OCI-M1 (cell line): Measurements from ENCODE around the gene DNAJB8.
A peak's percentile ranks its signal among the peaks of the same experiment; 100 is the strongest.

Experiments
- DNase-seq: peaks from one replicate; lab custom pipeline; 2025; lab: John Stamatoyannopoulos, UW

DNAJB8 gene

DNA sequence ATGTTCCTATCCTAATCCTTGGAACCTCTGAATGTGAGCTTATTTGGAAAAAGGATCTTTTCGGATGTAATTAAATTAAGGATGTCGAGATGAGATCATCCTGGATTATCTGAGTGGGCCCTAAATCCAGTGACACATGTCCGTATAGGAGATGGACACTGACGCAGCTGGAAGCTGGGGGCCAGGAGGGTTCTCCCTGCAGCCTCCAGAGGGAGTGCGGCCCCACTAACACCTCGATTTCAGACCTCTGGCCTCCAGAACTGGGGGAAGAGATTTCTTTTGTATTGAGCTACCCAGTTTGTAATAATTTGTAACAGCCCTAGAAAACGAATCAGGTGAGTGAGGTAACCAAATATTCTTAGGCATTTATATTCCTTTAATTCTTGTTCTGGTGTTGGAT, 2.5 kb downstream of the DNAJB8 start:
- no peak for DNase-seq

DNA sequence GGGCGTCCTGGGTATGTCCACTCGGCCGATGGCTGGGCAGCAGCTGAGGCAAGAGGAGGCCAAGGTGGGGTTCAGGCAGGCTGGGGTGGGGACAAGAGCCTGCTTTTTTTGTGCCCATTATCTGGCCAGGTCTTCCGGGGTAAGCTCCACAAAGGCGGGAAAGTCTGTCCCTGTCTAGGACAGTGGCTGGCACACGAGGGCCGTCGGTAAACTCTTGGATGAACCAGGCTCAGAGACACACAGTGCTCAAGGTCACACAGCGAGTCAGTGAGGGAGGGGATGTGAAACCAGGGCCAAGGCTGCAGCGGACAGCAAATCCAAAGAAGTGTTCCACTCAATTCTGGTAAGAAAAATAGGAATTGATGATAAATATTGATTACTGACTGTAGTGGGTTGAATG, 2.9 kb downstream of the DNAJB8 start:
- DNase-seq, result no peak

DNA sequence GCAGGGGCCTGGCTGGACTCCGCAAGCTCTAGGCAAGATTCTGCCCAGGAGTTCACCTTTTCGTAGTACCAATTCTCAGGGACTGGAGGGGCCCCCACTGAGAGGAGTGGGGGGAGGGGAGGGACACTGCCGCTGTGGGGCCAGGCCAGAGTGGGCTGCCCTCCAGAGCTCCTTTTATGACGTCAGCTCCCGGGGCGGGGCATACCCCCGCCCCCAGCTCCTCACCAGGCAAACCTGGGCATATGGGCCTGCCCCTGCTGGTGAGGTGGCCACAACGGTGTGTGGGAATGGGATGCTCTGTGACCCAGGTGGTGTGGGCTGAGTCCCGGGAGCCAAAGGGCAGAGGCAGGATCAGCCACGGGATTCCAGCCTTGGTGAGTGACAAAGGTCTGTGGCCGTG, 3.3 kb downstream of the DNAJB8 start:
- DNase-seq, result no peak

DNA sequence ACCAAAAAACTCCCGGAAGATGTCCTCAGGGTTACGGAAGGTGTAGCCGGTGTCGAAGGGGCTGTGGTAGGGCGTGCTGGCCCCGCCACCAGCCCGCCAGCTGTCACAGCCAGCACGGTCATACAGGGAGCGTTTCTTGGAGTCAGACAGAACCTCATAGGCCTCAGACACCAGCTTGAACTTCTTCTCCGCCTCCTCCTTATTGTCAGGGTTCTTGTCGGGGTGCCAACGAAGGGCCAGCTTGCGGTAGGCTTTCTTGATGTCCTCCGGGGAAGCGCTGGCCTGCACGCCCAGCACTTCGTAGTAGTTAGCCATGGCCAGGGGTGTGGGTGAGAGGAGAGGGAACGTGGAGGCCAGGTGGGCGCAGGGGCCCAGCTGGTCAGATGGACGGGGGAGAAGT, 3.8 kb downstream of the DNAJB8 start:
- DNase-seq, result no peak

DNA sequence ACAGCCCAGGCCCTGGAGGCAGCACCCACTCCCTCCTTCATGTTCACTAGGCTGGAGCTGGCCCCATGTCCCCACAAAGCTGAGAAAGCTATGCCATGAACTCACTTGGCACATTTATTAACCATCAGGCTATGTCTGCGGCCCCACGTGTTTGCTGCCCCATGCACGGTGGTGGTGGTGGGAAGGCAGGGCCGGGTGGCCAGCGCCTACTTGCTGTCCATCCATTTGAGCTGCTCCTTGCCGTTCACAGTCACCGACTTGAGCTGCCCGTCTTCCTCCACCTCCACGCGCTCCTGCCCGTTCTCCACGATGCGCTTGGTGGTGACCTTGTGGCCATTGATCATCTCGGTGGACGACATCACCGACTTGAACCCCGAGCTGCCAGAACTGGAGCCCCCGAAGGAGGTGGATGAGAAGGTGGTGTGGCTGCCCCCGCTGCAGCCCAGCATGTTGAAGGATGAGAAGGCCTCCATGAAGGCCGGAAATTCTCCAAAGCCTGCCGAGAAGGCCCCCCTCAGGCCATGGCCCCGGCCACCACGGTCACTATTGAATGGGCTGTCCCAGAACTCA, 4.3 kb downstream of the DNAJB8 start:
- DNase-seq, result no peak

DNA sequence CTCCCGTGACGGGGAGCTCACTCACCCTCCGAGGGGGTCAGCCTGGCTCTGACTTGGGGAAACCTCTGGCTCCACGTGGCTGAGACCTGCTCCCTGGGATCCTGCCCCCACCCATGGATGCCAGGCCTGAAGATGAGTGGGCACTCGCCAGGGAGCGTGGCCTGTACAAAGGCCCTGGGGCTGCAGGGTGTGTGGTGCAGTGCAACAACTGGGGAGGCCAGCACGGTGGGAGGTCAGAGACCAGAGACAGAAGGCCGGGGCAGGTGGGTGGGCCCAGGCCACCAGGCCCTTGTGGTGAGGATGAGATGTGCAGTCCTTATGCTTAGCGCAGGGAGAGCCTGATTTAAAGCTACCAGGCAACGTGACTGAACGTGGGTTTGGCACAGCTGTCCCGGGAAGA, 5.0 kb downstream of the DNAJB8 start:
- no peak for DNase-seq

DNA sequence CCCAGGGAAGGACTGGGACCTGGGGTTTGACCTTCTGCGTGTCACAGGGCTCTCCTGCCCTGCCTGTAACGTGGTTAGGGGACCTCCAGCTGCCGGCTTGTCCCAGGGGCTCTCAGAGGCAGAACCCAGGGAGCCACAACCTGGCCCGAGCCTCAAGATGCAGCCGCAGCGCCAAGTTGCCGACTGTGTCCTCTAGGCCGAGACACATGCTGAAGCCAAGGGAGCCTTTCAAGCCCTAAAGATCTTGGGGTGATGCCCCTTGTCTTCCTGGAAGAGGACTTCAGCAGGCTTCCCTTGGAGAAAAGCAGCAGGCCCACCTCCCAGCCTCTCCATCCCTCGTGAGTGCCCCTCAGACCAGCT, 7.2 kb downstream of the DNAJB8 start:
- no peak for DNase-seq

DNA sequence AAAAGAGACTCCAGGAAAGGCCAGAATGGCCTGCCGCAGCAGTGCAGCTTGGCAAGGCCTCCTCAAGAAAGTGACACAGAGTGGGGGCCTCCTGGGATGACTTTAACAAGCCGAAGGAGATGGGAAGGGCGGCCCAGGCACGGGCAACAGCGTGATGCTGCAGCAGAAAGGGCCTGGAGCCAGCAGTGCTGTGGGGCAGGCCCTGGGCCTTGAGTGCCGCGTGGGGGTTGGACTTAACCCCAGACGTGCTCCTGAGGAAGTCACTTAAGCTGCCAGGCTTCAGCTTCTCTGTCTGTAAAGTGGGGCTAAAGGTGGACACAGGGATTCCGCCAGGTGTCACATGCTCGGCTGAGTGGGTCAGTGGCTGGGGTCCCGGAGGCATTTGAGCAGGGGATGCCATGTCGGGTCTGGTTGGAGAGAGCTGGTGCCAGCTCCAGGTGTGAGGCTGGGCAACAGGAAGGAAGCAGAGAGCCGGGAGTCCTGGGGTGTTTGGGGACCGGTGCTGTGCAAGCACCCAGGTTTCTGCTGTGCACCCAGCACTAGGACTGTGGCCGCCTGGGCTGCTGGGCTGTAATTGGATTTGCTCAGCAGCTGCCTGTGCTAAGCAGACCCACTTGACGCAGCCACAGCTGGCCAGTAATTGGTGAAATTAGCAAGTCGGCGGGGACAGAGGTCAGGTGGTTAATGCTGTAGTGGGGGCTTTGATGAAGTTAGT, 7.8 kb downstream of the DNAJB8 start:
- DNase-seq, result no peak

DNA sequence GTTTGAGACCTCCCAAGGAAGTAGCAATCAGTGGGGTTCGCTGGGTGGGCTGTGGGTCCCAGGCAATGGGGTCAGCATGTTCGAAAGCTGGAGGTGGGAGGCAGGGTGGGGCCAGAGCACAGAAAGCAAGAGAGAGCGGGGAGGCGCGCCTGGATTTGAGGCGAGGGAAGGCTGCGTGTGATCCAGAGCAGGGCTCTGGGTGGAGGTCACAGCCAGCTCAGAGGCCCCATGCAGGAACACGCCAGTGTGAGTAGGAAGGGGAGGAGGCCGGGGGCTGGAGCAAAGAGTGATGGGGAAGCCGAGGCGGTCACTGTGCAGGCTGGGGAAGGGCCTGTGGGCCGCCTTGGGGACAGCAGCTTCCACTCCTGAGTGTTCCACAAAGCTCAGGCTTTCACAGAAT, 8.8 kb downstream of the DNAJB8 start:
- DNase-seq, result no peak

DNA sequence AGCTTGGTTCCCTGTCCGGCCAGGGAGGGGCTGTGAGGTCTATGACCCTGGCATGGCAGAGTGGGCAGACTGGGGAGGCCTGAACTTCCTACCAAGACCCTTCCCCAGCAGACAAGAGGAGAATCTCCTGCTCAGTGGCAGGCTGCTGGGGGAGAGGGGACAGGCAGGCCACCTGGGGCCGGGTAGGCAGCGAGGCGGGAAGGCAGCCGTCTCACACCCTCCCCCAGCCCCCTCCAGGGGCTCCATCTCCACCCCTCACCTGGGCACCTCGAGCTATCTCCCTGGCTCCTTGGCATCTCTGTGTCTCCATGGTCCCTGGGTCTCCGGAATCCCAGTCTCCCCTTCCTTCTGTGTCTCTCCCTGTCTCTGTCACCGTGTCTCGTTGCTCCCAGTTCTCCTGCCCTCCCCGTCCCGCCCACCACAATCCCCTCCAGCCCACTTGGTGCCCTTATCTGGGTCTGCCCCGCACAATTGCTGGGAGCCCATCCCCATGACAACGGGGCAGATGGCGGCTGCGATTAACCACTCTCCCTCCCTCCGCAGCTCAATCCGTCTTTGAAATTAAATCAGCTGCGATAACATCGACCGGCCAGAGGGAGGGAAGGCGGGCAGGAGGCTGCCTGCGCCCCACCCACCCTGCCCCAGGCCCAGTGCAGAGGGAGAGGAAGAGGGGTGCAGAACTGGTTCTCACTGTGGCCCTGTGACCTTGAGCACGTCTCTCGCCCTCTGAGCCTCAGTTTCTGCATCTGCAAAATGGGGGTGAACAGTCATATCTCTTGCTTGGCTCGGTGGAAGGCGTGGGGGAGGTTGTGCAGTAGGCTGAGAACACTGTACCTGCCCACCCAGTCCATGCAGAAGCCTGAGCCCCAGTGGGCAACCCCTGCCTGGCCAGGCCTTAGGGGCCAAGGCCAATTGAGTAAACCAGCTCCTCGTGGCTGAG, 9.6 kb downstream of the DNAJB8 start:
- DNase-seq, result peak; percentile 75

DNA sequence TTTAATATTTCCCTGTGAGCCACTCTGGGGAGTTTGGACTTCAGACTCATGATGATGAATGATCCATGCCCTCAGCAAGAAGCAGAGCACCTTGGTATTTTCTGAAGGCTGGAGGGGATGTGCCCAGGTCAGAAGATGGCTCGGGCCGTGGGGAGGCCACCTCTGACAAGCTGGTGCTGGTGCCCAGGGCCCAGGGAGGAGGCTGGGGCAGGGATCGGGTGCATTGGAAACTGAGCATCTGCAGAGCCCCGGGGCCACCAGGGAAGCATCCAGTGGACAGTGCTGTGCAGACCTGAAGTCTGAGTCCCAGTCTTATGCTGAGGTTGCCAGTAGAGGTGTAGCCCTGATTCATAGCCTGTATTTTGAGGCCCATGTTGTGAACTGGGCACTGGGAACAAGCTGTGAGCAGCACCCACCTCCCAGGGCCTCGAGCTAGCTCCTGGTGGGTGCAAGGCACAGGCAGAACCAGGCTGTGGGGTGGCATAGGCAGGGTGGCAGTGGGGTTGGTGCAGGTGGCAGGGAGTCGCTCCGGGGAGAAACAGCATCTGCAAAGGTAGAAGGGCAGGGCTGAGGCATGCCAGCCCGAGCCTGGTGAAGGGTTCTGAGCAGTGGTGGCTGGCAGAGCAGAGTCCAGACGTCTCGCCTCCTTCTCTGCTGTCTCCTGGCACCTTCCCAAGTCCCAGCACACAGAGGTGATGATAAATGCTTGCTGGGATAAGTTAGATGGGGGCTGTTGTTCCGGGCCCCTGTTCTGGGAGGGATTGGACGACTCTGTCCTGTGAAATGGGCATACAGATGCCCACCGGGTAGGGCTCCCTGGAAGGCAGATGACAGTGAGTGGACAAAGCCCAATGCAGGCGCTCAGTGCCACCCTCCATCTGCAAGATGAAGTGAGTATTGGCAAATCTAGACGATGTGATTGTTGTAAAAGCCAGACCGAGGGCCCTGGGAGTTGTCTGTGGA, 10.6 kb downstream of the DNAJB8 start:
- DNase-seq, result peak; percentile 30

DNA sequence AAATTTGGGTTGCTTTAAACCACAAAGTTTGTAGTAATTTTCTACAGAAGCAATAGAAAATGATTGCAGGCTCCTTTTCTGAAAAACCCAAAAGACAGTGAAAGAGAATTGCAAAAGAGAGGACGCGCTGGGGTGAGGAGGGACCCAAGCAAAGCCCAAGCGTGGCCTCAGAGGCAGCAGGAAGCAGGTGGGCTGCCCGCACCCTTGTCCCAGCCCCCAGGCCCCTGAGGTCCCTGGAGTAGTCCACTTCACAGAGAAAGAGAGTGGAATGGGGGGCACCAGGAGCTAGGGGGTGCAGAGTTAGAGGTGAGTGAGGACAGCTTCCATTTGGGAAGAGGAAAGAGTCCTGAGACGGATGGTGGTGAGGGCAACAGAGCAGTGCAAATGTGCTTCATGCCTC, 11.6 kb downstream of the DNAJB8 start:
- no peak for DNase-seq

DNA sequence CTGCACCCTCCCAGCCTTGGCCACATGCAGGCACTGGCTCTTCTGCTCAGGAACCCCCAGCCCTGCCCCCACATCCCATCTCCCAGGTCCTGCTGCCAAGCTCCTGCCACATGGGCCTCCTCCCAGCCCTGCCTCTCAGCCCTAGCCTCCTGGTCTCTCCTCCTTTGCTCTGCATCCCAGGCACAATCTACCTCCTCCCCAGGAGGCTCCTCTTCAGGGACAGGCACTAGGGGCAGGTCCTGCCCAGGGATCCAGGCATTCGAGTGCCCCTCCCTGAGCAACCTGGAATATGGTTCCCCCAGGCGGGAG, 12.4 kb downstream of the DNAJB8 start:
- DNase-seq, result no peak

DNA sequence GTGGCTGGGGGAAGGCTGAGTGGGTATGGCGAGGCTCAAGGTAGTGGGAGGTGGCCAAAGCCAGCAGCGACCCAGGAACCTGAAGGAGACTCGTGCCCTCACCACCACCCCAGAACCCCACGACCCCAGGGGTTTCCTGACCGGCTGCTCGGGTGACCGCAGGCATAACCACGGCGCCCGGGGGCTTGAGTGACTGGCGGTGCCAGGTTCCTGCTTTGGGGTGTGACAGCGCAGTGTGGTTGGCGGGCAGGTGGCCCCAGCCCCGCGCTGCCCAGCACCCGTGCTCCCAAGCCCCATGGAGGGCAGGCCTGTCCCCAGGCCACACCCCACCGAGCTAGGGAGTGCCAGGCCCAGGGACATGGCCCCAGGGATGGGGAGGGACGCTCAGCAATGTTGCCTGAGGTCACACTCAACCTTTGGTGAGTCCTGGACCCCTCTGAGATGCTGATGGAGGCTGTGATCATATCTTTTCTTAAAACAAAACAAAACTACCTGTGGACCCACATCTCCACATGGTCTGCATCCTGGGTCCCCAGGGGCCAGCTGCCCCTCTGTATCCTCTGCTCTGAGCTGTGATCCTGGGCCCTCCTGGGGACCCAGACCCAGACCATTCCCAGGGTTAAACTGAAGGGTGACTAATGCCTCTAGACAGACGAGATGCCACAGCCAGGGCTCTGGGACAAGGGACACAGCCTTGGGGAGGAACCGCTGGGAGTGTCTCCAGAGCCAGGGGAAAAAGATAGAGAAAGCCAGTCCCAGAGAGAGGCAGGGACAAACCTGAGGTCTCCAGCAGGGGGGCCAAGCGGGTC, 13.0 kb downstream of the DNAJB8 start:
- DNase-seq, result no peak

DNA sequence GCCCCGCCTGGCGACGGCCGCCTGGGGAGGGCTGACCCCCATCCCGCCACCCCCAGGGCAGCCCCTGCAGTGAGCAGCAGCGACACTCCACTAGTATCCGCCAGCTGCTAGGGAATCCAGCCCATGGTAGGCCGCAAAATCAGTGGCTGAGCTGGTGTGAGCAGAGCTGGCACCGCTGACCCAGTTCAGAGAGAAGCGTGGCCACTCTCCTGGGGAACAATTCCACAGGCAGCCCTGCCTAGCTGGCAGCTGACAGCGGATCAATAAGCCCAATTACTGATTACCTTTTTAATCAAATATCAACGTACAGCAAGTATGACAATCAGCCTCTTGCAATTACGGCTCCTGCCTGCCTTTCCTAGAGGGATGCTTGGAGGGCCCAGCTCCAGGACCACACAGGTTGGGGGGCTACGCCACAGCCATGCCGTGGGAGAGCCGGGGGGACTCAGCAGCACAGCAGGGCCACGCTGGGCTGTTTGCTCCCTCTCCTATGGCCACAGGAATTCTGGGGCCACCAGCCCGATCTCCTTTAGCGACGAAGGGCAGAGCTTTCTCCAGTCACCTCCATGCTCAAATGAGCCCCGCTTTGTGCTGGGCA, 13.9 kb downstream of the DNAJB8 start:
- DNase-seq, result no peak

DNA sequence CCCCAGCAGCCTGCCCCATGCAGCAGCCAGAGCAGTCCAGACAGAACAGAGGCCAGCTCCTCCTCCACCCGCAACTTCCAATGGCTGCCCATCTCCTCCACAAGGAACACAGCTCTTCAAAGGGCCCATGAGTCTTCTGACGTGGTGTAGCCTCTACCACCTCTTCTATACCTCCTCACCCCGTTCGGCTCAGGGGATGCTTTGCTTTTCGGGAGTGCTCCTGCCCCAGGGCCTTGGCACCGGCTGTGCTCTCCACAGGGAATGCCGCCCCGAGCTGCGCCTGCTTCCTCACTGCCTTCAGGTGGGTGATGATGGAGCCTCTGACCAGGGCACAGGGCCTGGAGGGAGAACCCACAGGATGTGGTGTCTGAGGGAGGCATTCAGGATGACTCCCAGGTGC, 14.6 kb downstream of the DNAJB8 start:
- DNase-seq, result no peak

DNA sequence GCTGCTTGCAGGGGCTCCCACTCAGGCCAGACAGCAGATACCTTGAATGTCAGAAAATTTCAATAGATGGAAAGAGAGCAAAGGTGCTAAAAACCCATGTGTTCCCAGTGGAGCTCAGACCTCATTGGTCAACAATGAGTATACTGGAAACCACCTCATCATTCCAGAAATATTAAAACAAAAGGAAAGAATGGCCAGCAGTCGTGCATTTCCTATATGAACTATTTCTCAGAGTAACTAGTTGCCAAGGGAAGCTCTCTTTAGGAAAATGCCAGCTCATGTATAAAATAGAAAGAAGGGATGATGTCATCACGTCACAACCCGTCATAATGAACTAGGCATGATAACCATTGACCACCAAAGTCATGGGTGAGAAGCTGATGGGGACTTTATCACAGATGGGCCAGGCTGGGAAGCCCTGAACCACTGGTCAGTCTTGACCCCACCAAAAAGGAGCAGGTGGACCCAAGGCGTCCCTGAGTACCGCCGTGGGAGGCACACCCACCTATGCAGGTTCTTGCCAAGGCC, 17.5 kb downstream of the DNAJB8 start:
- peak; percentile 5 for DNase-seq

DNA sequence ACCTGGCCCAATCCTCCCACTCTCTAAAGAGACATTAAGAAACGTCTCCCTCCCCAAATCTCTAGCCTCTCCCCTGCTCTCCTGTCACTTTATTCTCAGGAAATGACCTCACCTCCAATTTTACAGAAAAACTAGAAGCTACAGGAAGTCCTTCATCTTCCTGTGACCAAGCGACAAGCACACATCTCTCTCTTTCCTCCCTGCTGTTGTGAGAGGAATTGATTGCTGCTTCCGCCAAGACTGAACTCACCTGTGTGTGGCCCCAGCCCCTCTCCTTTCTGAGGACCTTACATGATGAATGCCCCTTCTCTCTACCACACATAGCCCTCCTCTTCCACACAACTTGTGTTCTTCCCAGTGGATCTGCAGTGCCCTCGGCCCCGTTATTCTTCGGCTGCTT, 18.2 kb downstream of the DNAJB8 start:
- DNase-seq, result no peak

DNA sequence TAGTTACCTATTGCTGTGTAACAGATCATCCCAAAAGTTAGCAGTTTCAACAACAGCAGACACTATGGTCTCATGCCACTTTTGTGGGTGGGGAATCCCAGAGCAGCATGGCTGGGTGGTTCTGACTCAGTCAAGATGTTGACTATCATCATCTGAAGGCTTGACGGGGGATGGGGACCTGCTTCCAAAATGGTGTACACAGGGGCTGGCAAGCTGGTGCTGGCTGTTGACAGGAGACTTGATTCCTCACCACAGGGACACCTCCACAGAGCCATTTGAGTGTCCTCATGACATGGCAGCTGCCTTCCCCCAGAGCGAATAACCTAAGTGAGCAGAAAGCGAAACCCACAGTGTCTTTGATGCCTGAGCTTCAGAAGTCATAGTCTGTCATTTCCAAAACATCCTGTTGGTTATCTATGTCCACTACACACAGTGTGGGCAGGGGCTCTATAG, 19.1 kb downstream of the DNAJB8 start:
- DNase-seq, result peak; percentile 13

DNA sequence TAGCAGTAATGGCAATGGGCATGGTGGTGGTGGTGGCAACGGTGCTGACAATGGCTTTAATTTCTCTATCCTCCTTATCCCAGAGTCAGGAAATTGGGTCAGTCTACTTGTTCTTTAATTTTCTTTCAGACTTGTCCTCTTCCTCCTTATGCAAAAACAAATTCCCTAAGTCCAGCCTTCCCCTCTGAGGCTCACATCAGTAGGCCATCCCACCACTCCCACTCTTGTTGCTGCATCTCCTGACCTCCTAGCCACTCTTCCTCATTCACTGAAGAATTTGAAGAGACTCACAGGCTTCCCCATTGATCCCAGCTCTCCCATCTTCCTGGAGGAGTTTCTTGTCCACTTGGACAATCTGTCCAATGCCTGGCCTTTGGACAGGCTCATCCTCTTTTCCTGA, 19.9 kb downstream of the DNAJB8 start:
- no peak for DNase-seq

DNA sequence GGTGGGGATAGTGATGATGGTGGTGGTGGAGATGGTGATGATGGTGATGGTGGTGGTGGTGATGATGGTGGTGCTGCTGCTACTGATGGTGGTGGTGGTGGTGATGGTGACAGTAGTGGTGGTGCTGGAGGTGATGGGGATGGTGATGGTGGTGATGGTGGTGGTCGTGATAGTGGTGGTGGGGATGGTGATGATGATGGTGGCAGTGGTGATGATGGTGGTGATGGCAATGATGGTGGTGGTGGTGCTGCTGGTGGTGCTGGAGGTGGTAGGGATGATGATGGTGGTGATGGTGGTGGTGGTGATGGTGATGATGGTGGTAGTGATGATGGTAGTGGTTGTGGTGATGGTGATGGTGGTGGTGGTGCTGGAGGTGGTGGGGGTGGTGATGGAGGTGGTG, 21.3 kb downstream of the DNAJB8 start:
- DNase-seq, result no peak
